Activated T-helper 1 cell treated with anti-CD3 and anti-CD28 coated beads, Interleukin-12 subunit alpha, Interleukin-12 subunit beta, Interleukin-2, Interleukin-4 antibody, amounts not matched to agents 30 ng/mL and 10 ng/mL and 1 ng/mL, durations not matched to agents 14 hours and 24 hours and 36 hours (primary cell): ENCODE data around the gene PLA2G4C. TPM values are rescaled to one million over a fixed set of nuclear protein-coding genes. Genes with fewer than 3 reads are reported as not detected.
A peak's percentile ranks its signal among the peaks of the same experiment; 100 is the strongest.

ENCODE experiments used
- DNase-seq: peaks from one replicate; pipeline ENCODE4 v3.0.0; 2021; ENCODE audit warnings: low spot score
- H3K27ac Mint-ChIP-seq: one replicate; pipeline ENCODE4 v1.8.0; 2021; ENCODE audit warnings: mild to moderate bottlenecking, mixed read lengths
- H3K27me3 Mint-ChIP-seq: one replicate; pipeline ENCODE4 v1.8.0; 2022; ENCODE audit warnings: mild to moderate bottlenecking, moderate library complexity, mixed read lengths; ENCODE audit not compliant: insufficient read depth
- H3K36me3 Mint-ChIP-seq: one replicate; pipeline ENCODE4 v1.8.0; 2021; ENCODE audit warnings: low read depth, mixed read lengths
- H3K4me1 Mint-ChIP-seq: one replicate; pipeline ENCODE4 v1.8.0; 2021; ENCODE audit warnings: low read depth, mixed read lengths
- H3K4me3 Mint-ChIP-seq: one replicate; pipeline ENCODE4 v1.8.0; 2021; ENCODE audit warnings: mild to moderate bottlenecking, moderate library complexity, mixed read lengths
- H3K9me3 Mint-ChIP-seq: one replicate; pipeline ENCODE4 v1.8.0; 2021; ENCODE audit warnings: mixed read lengths
- intact Hi-C: fragments of 100-400 bp; cut with micrococcal nuclease; formaldehyde crosslinking; loops from one replicate; pipeline ENCODE4 v1.15.1; 2024
- total RNA-seq: library from RNA; stranded (reverse); gene quantifications from 2 replicates; pipeline ENCODE4 v1.2.3, GENCODE V29; 2022

PLA2G4C gene
- total RNA-seq, 1 donor from 2014 or later: 12.2 TPM

DNA sequence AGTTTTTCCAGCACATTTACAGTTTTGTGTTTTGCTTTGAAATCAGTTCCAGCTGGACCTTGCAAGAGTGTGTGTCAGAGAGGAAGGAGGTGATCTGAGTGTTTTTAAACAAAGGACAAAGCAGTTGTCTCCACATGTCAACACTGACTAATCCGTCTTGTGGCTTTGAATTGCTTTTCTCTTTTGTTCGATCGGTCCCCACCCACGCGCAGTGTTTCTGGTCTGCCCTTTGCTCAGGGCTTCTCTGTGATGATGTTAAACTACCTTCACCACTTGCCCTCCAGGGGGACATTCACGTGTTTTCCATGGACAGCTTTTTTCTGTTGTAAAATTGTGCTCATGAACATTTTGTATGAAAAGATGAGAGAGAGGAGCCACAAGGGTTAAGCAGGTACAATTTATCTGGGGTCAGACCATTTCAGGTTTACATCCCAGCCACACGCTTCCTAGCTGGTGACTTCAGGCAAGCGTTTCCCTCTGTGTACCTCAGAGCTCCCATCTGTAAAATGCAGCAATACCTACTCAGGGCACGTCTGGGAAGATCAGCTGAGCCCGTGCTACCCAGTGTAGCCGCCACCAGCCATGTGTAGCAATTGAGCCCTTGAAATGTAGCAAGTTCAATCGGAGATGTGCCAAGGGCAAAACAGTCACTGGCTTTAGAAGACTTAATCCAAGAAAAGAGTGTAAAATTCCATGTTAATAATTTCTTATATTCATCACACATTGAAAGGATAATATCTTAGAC lies 13.5 kb upstream of the PLA2G4C start:
- Mint-ChIP-seq H3K9me3 (no peaks in the 10 kb centered on the region), H3K27ac (peak overlapping the region; percentile 10), H3K4me1 (peaks cover 16% of the 10 kb centered on the region), H3K36me3 (peaks cover 51% of the 10 kb centered on the region), H3K27me3 (no peaks in the 10 kb centered on the region), H3K4me3 (no peak overlapping the region)
- intact Hi-C loops: no loop called here
- DNase-seq: no peak

GRCh38 chr19:48122421-48122820 lies 11.8 kb upstream of the PLA2G4C start:
- intact Hi-C loops: no loop called here
- H3K27ac Mint-ChIP-seq: peak overlapping the region; percentile 79
- H3K9me3 Mint-ChIP-seq: no peaks in the 10 kb centered on the region
- H3K4me3 Mint-ChIP-seq: peak overlapping the region; percentile 37
- H3K4me1 Mint-ChIP-seq: peaks cover 24% of the 10 kb centered on the region
- DNase-seq: no peak
- no peaks in the 10 kb centered on the region for H3K27me3 Mint-ChIP-seq
- peaks cover 48% of the 10 kb centered on the region for H3K36me3 Mint-ChIP-seq

GRCh38 chr19:48121909-48122371 lies 11.3 kb upstream of the PLA2G4C start:
- peaks cover 25% of the 10 kb centered on the region for H3K4me1 Mint-ChIP-seq
- peaks cover 45% of the 10 kb centered on the region for H3K36me3 Mint-ChIP-seq
- H3K27me3 Mint-ChIP-seq: no peaks in the 10 kb centered on the region
- peak overlapping the region; percentile 37 for H3K4me3 Mint-ChIP-seq
- intact Hi-C loops: no loop called here
- H3K27ac Mint-ChIP-seq: peak overlapping the region; percentile 79
- DNase-seq: no peak
- H3K9me3 Mint-ChIP-seq: no peaks in the 10 kb centered on the region

- H3K36me3 Mint-ChIP-seq: peaks cover 40% of the 10 kb centered on the region
These were observed 10.4 kb upstream of the PLA2G4C start for GRCh38 chr19:48121066-48121465.

DNA sequence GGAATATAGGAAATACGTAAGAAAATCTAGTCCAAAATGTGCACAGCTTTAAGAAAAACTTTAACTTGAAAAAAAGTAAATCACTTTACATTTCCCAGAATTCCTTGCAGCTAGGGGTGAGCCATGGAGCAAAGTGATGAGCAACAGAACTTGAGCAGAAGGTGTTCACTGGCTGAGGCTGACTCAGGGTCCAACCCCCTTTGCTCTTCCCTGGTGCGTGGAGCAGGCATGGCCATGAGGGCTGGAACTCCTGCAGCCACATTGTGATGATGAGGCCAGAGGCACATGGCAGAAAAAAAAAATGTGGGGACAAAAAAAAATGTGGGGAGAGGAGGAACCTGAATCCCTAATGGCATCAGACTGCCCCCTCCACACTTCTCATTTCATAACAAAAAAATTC lies 9.9 kb upstream of the PLA2G4C start:
- Mint-ChIP-seq H3K4me3 (no peak overlapping the region), H3K9me3 (no peaks in the 10 kb centered on the region), H3K36me3 (peaks cover 38% of the 10 kb centered on the region), H3K4me1 (peaks cover 25% of the 10 kb centered on the region), H3K27ac (no peak overlapping the region), H3K27me3 (no peaks in the 10 kb centered on the region)
- intact Hi-C loops: no loop called here
- no peak for DNase-seq

More at GRCh38 chr19:48121066-48121465, 10.4 kb upstream of the PLA2G4C start:
- no peak overlapping the region for H3K4me3 Mint-ChIP-seq
- H3K27me3 Mint-ChIP-seq: no peaks in the 10 kb centered on the region
- peaks cover 25% of the 10 kb centered on the region for H3K4me1 Mint-ChIP-seq
- no peak for DNase-seq
- no peak overlapping the region for H3K27ac Mint-ChIP-seq
- intact Hi-C loops: no loop called here
- H3K9me3 Mint-ChIP-seq: no peaks in the 10 kb centered on the region

DNA sequence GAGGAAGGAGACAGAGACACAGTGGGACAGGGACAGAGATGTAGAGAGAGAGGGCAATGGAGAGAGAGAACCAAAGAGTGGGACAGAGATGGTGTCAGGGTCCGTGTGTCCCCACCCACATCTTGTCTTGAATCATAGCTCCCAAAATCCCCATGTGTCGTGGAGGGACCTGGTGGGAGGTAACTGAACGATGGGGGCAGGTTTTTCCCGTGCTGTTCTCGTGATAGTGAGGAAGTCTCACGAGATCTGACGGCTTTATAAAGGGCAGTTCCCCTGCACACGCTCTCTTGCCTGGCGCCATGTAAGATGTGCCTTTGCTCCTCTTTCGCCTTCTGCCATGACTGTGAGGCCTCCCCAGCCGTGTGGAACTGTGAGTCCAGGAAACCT lies 7.5 kb upstream of the PLA2G4C start:
- Mint-ChIP-seq H3K4me3 (no peak overlapping the region), H3K4me1 (peaks cover 19% of the 10 kb centered on the region), H3K27ac (peak overlapping the region; percentile 80), H3K9me3 (no peaks in the 10 kb centered on the region), H3K27me3 (no peaks in the 10 kb centered on the region), H3K36me3 (peaks cover 31% of the 10 kb centered on the region)
- intact Hi-C loops: no loop called here
- no peak for DNase-seq

- no peaks in the 10 kb centered on the region for H3K9me3 Mint-ChIP-seq
- peaks cover 18% of the 10 kb centered on the region for H3K4me1 Mint-ChIP-seq
- peak overlapping the region; percentile 80 for H3K27ac Mint-ChIP-seq
- no peak overlapping the region for H3K4me3 Mint-ChIP-seq
- DNase-seq: no peak
- H3K27me3 Mint-ChIP-seq: no peaks in the 10 kb centered on the region
- H3K36me3 Mint-ChIP-seq: peaks cover 31% of the 10 kb centered on the region
- intact Hi-C loops: no loop called here
These were observed 7.0 kb upstream of the PLA2G4C start for GRCh38 chr19:48117515-48118130.

- peaks cover 12% of the 10 kb centered on the region for H3K36me3 Mint-ChIP-seq
- H3K9me3 Mint-ChIP-seq: no peaks in the 10 kb centered on the region
- DNase-seq: no peak
- H3K27ac Mint-ChIP-seq: no peak overlapping the region
- H3K27me3 Mint-ChIP-seq: no peaks in the 10 kb centered on the region
- H3K4me1 Mint-ChIP-seq: peaks cover 17% of the 10 kb centered on the region
- intact Hi-C loops: no loop called here
- no peak overlapping the region for H3K4me3 Mint-ChIP-seq
These were observed 2.7 kb upstream of the PLA2G4C start for GRCh38 chr19:48113190-48113917.

DNA sequence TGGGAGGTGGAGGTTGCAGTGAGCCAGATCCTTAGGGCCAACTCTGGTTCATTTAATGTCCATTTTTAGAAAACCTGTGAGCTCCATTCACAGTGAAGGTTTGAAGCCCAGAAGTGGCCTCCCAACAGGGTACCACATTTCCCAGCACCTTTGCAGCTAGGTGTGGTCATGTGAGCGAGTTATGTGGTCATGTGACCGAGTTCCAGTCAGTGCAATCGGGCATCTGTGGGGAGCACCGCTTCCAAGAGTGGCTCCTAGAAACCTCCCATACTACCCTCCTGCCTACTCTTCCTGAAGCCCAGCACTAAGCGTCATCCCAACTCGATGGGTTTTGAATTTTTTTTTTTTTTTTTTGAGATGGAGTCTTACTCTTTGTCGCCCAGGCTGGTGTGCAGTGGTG lies 663 bp upstream of the PLA2G4C start:
- no peak for DNase-seq

DNA sequence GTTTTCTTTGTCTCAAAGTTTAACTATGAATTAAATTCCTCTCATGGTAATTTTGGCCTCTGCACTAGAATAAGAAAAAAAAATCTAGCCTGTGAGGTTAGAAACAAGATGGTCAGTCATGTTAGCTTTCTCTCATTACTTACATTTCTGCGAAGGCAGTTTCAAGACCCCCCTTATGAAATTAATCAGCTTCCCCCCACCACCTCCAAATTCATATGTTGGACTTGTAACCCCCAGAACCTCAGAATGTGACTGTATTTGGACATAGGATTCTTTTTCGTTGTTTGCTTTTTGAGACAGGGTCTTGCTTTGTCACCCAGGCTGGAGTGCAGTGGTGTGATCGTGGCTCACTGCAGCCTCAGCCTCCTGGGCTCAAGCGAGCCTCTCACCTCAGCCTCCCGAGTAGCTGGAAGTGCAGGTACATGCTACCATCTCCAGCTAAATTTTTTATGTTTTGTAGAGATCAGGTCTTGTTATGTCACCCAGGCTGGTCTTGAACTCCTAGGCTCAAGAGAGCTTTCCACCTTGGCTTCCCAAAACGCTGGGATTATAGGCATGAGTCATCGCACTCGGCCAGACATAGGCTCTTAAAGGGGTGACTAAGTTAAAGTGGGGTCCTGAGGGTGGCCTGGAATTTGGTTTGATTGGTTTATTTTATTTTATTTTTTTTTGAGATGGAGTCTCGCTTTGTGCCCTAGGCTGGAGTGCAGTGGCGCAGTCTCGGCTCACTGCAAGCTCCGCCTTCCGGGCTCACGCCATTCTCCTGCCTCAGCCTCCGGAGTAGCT lies 1.4 kb downstream of the PLA2G4C start:
- intact Hi-C loops: no loop called here
- DNase-seq: no peak
- Mint-ChIP-seq H3K4me1 (peaks cover 15% of the 10 kb centered on the region), H3K27ac (peak overlapping the region; percentile 67), H3K36me3 (peaks cover 3% of the 10 kb centered on the region), H3K4me3 (peak overlapping the region; percentile 47), H3K27me3 (no peaks in the 10 kb centered on the region), H3K9me3 (no peaks in the 10 kb centered on the region)

More for the DNA sequence above, 663 bp upstream of the PLA2G4C start:
- Mint-ChIP-seq H3K36me3 (peaks cover 3% of the 10 kb centered on the region), H3K4me3 (peak overlapping the region; percentile 89), H3K27me3 (no peaks in the 10 kb centered on the region), H3K4me1 (peaks cover 15% of the 10 kb centered on the region), H3K27ac (peak overlapping the region; percentile 93), H3K9me3 (no peaks in the 10 kb centered on the region)
- intact Hi-C loops: no loop called here

GRCh38 chr19:48103922-48104321 lies 6.7 kb downstream of the PLA2G4C start:
- H3K27me3 Mint-ChIP-seq: no peaks in the 10 kb centered on the region
- peaks cover 13% of the 10 kb centered on the region for H3K4me1 Mint-ChIP-seq
- intact Hi-C loops: loop anchor here (1.0 kb wide), 1 partner anchor 141 kb away; no protein-coding TSS in a partner anchor
- H3K36me3 Mint-ChIP-seq: peaks cover 8% of the 10 kb centered on the region
- H3K9me3 Mint-ChIP-seq: no peaks in the 10 kb centered on the region
- no peak for DNase-seq
- H3K27ac Mint-ChIP-seq: no peak overlapping the region
- no peak overlapping the region for H3K4me3 Mint-ChIP-seq
